Spinal cord (tissue), 10 donors: ENCODE data around the gene NKRF. TPM values are rescaled to one million over a fixed set of nuclear protein-coding genes. Genes with fewer than 3 reads are reported as not detected.

Experiments used
- DNase-seq, 6 donors: peaks; one replicate each; pipeline versions ENCODE4 v3.0.0 to v3.0.0-alpha.2; 2013 to 2015; ENCODE audit warnings: low spot score in 6 of 6, low read depth in 4 of 6
- H3K27ac ChIP-seq: one replicate; pipeline ENCODE4 v1.5.1; 2013; ENCODE audit warnings: low read depth, low read length, control low read depth
- H3K27me3 ChIP-seq: one replicate; pipeline ENCODE4 v1.6.1; 2013; ENCODE audit warnings: low read length; ENCODE audit not compliant: control insufficient read depth, insufficient read depth
- H3K36me3 ChIP-seq: one replicate; pipeline ENCODE4 v1.6.1; 2013; ENCODE audit warnings: low read length; ENCODE audit not compliant: control insufficient read depth, insufficient read depth
- H3K4me1 ChIP-seq: one replicate; pipeline ENCODE4 v1.6.1; 2013; ENCODE audit warnings: low read length; ENCODE audit not compliant: control insufficient read depth, insufficient read depth
- H3K4me3 ChIP-seq: one replicate; pipeline ENCODE4 v1.5.1; 2013; ENCODE audit warnings: low read depth, low read length, control low read depth
- H3K9me3 ChIP-seq: one replicate; pipeline ENCODE4 v1.6.1; 2013; ENCODE audit warnings: low read length; ENCODE audit not compliant: control insufficient read depth, insufficient read depth
- WGBS: methylation state at CpG from one replicate; pipeline ENCODE4 v1.1.5; 2013; ENCODE audit warnings: missing lambda C conversion rate; ENCODE audit not compliant: insufficient coverage; 5-methylcytosine and 5-hydroxymethylcytosine counted together
- polyA plus RNA-seq, 2 donors: library from polyadenylated mRNA; unstranded; fragments of 120-200 nt; gene quantifications; one replicate each; pipeline ENCODE4 v1.2.1, GENCODE V29; 2013; ENCODE audit not compliant: insufficient read length in 2 of 2
- small RNA-seq: library from RNA; depleted of rRNA; stranded (forward); fragments of <200 nt; gene quantifications from one replicate; pipeline ENCODE3, GENCODE V24; 2014; ENCODE audit warnings: low replicate concordance
- total RNA-seq, 2 donors: library from RNA; depleted of rRNA in 1 of 2; stranded (reverse); fragments of 120-200 nt in 1 of 2; fragments of >200 nt in 1 of 2; gene quantifications; one replicate each; pipeline versions ENCODE4 v1.2.3 to v1.2.4, GENCODE V29; 2013 to 2014
- donor health status: healthy.

Gene NKRF
- total and polyA plus RNA-seq, 4 donors: 6.4 to 27.0 (median 22.3) TPM

DNA sequence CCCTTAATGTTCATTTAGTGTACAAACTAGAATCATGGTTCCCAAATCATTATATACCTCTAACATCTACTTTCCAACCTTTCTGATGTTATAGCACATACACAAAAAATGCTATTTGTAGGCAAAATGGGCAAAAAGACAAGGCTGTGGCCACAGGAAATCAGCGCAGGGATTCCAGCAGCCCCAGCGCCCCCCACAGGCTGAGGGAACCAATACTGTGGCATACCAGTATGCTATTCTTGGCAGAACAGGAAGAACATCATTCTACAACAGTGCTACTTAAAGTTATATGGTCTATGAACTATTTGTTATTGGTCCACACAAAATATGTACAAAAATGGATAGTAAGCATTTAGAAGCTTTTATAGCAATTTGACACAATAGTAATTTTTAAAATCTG, 66.4 kb downstream of the NKRF start:
- Histone ChIP-seq H3K9me3 (no peaks in the 10 kb centered on the region), H3K27ac (no peak overlapping the region), H3K36me3 (peaks cover 3% of the 10 kb centered on the region), H3K4me1 (no peaks in the 10 kb centered on the region), H3K27me3 (no peaks in the 10 kb centered on the region), H3K4me3 (no peak overlapping the region)
- WGBS: no CpG with 5 or more reads among the region's 2 CpGs
- DNase-seq: no peak

Small RNAs within 50 kb of the gene (small RNA-seq; reads per million reads assigned to genes)
- 13.9 reads per million, percentile 96 among the genes with 10 or more reads in this experiment for gene MIR766

Other genes with a start within 250 kb of the NKRF start
- gene SLC25A43, start 207.1 kb downstream of the NKRF start, total RNA-seq: 10 to 100 TPM in 1 of 2 donors, 1 to 10 TPM in 1; 5.7 to 13.3 TPM
- gene SLC25A43, start 207.1 kb downstream of the NKRF start, polyA plus RNA-seq: 1 to 10 TPM; 1.9 to 3.8 TPM
- 100 to 1,000 TPM; 116 to 126 TPM for gene SLC25A5, start 138.0 kb downstream of the NKRF start, total RNA-seq
- 100 to 1,000 TPM; 274 to 275 TPM for gene SLC25A5, start 138.0 kb downstream of the NKRF start, polyA plus RNA-seq
- 10 to 100 TPM; 37.7 to 39.8 TPM for gene STEEP1, start 41.0 kb downstream of the NKRF start, total RNA-seq
- gene STEEP1, start 41.0 kb downstream of the NKRF start, polyA plus RNA-seq: 10 to 100 TPM; 27.8 to 32.9 TPM
- 10 to 100 TPM; 44.0 to 46.6 TPM for gene UBE2A, start 31.9 kb downstream of the NKRF start, total RNA-seq
- gene UBE2A, start 31.9 kb downstream of the NKRF start, polyA plus RNA-seq: 10 to 100 TPM; 93.2 to 98.9 TPM
- gene SEPTIN6, start 86.7 kb upstream of the NKRF start, total RNA-seq: 10 to 100 TPM; 40.0 to 52.7 TPM
- 10 to 100 TPM; 69.2 to 73.7 TPM for gene SEPTIN6, start 86.7 kb upstream of the NKRF start, polyA plus RNA-seq
- gene SOWAHD, start 152.2 kb upstream of the NKRF start, total RNA-seq: under 1 TPM; 0.50 to 0.88 TPM
- gene SOWAHD, start 152.2 kb upstream of the NKRF start, polyA plus RNA-seq: 1 to 10 TPM; 1.1 to 1.7 TPM
- gene RPL39, start 185.2 kb upstream of the NKRF start, total RNA-seq: 1,000 to 10,000 TPM; 1,424 to 2,585 TPM
- gene RPL39, start 185.2 kb upstream of the NKRF start, polyA plus RNA-seq: 1,000 to 10,000 TPM; 1,050 to 1,061 TPM
- 1 to 10 TPM; 3.9 to 6.3 TPM for gene UPF3B, start 246.5 kb upstream of the NKRF start, total RNA-seq
- 10 to 100 TPM; 23.4 to 25.3 TPM for gene UPF3B, start 246.5 kb upstream of the NKRF start, polyA plus RNA-seq